ENCODE data around the gene MAPKAP1. TPM values are rescaled to one million over a fixed set of nuclear protein-coding genes. Genes with fewer than 3 reads are reported as not detected.

MAPKAP1 gene
- total RNA-seq, 2 experiments from 2014 or later = 51.6 to 61.9 TPM

- POLR2A ChIA-PET = no interaction called here
- Mint-ChIP-seq H3K4me1 (no peaks in the 10 kb centered on the region), H3K27me3 (no peaks in the 10 kb centered on the region), H3K9me3 (ENCODE audit: low read depth) (peaks cover 11% of the 10 kb centered on the region), H3K36me3 (ENCODE audit: low read depth) (peaks cover 55% of the 10 kb centered on the region), H3K4me3 (no peak overlapping the region), H3K27ac (no peak overlapping the region)
- DNase-seq (no peak), ATAC-seq (no peak)
- intact Hi-C loops (cut with DNase I, micrococcal nuclease) = no loop called here
- CTCF ChIA-PET = no interaction called here
Measured at GRCh38 chr9:125460883-125461635, 245.9 kb downstream of the MAPKAP1 start.

- DNase-seq (no peak), ATAC-seq (no peak)
- intact Hi-C loops (cut with DNase I, micrococcal nuclease) = no loop called here
- no peaks in the 10 kb centered on the region for H3K4me1 Mint-ChIP-seq
- H3K4me3 Mint-ChIP-seq = no peak overlapping the region
- CTCF ChIA-PET = interaction anchor here (0.6 kb wide), 1 partner anchor 1643 kb away, joined by 3 read pairs; no protein-coding TSS in a partner anchor
- H3K27ac Mint-ChIP-seq = no peak overlapping the region
- H3K27me3 Mint-ChIP-seq = no peaks in the 10 kb centered on the region
- H3K9me3 Mint-ChIP-seq (ENCODE audit: low read depth) = peaks cover 14% of the 10 kb centered on the region
- peaks cover 58% of the 10 kb centered on the region for H3K36me3 Mint-ChIP-seq (ENCODE audit: low read depth)
- POLR2A ChIA-PET = no interaction called here
Measured at GRCh38 chr9:125460346-125460745, 246.7 kb downstream of the MAPKAP1 start.

GRCh38 chr9:125457357-125457756, 249.7 kb downstream of the MAPKAP1 start:
- H3K9me3 Mint-ChIP-seq (ENCODE audit: low read depth) = peaks cover 14% of the 10 kb centered on the region
- H3K4me1 Mint-ChIP-seq = no peaks in the 10 kb centered on the region
- H3K36me3 Mint-ChIP-seq (ENCODE audit: low read depth) = peaks cover 53% of the 10 kb centered on the region
- ATAC-seq (no peak), DNase-seq (no peak)
- intact Hi-C loops (cut with DNase I, micrococcal nuclease) = no loop called here
- H3K27ac Mint-ChIP-seq = no peak overlapping the region
- H3K27me3 Mint-ChIP-seq = no peaks in the 10 kb centered on the region
- POLR2A ChIA-PET = no interaction called here
- no peak overlapping the region for H3K4me3 Mint-ChIP-seq
- CTCF ChIA-PET = no interaction called here

GRCh38 chr9:125455876-125456275, 251.1 kb downstream of the MAPKAP1 start:
- peaks cover 44% of the 10 kb centered on the region for H3K36me3 Mint-ChIP-seq (ENCODE audit: low read depth)

GRCh38 chr9:125455132-125455531, 251.9 kb downstream of the MAPKAP1 start:
- CTCF ChIA-PET = interaction anchor here (1.0 to 1.5 kb wide), 2 partner anchors 8 to 15 kb away, joined by 3 read pairs; no protein-coding TSS in a partner anchor
- H3K4me3 Mint-ChIP-seq = no peak overlapping the region

More at GRCh38 chr9:125455876-125456275, 251.1 kb downstream of the MAPKAP1 start:
- DNase-seq (no peak), ATAC-seq (no peak)
- ChIA-PET POLR2A (no interaction called here), CTCF (no interaction called here)
- no peaks in the 10 kb centered on the region for H3K4me1 Mint-ChIP-seq
- intact Hi-C loops (cut with DNase I, micrococcal nuclease) = no loop called here
- H3K27ac Mint-ChIP-seq = no peak overlapping the region
- H3K27me3 Mint-ChIP-seq = no peaks in the 10 kb centered on the region
- H3K9me3 Mint-ChIP-seq (ENCODE audit: low read depth) = peaks cover 14% of the 10 kb centered on the region
- H3K4me3 Mint-ChIP-seq = no peak overlapping the region

GRCh38 chr9:125447202-125447802, 259.7 kb downstream of the MAPKAP1 start:
- Mint-ChIP-seq H3K36me3 (ENCODE audit: low read depth) (peaks cover 6% of the 10 kb centered on the region), H3K4me1 (no peaks in the 10 kb centered on the region), H3K27me3 (no peaks in the 10 kb centered on the region), H3K27ac (no peak overlapping the region), H3K4me3 (no peak overlapping the region), H3K9me3 (ENCODE audit: low read depth) (no peaks in the 10 kb centered on the region)
- no peak for DNase-seq
- intact Hi-C loops (cut with DNase I, micrococcal nuclease) = no loop called here
- CTCF ChIA-PET = no interaction called here
- POLR2A ChIA-PET = no interaction called here
- no peak for ATAC-seq

More at GRCh38 chr9:125455132-125455531, 251.9 kb downstream of the MAPKAP1 start:
- POLR2A ChIA-PET = no interaction called here
- no peaks in the 10 kb centered on the region for H3K4me1 Mint-ChIP-seq
- no peaks in the 10 kb centered on the region for H3K27me3 Mint-ChIP-seq
- no peak for ATAC-seq
- no peak overlapping the region for H3K27ac Mint-ChIP-seq
- H3K9me3 Mint-ChIP-seq (ENCODE audit: low read depth) = peaks cover 14% of the 10 kb centered on the region
- intact Hi-C loops (cut with DNase I, micrococcal nuclease) = no loop called here
- DNase-seq = no peak
- H3K36me3 Mint-ChIP-seq (ENCODE audit: low read depth) = peaks cover 37% of the 10 kb centered on the region

GRCh38 chr9:125446561-125447094, 260.4 kb downstream of the MAPKAP1 start:
- Mint-ChIP-seq H3K27me3 (no peaks in the 10 kb centered on the region), H3K4me1 (no peaks in the 10 kb centered on the region), H3K9me3 (ENCODE audit: low read depth) (no peaks in the 10 kb centered on the region), H3K4me3 (no peak overlapping the region), H3K27ac (no peak overlapping the region), H3K36me3 (ENCODE audit: low read depth) (peaks cover 6% of the 10 kb centered on the region)
- CTCF ChIA-PET = interaction anchor here (0.7 kb wide), 1 partner anchor 81 kb away, joined by 3 read pairs; no protein-coding TSS in a partner anchor
- DNase-seq = no peak
- intact Hi-C loops (cut with DNase I, micrococcal nuclease) = no loop called here
- POLR2A ChIA-PET = no interaction called here
- no peak for ATAC-seq

GRCh38 chr9:125444956-125445506, 262.0 kb downstream of the MAPKAP1 start:
- Mint-ChIP-seq H3K9me3 (ENCODE audit: low read depth) (no peaks in the 10 kb centered on the region), H3K27ac (no peak overlapping the region), H3K4me3 (no peak overlapping the region), H3K27me3 (no peaks in the 10 kb centered on the region), H3K36me3 (ENCODE audit: low read depth) (peaks cover 2% of the 10 kb centered on the region), H3K4me1 (no peaks in the 10 kb centered on the region)
- POLR2A ChIA-PET = no interaction called here
- DNase-seq (no peak), ATAC-seq (no peak)
- CTCF ChIA-PET = no interaction called here
- intact Hi-C loops (cut with DNase I, micrococcal nuclease) = no loop called here

- no peak for DNase-seq
- intact Hi-C loops (cut with DNase I, micrococcal nuclease) = no loop called here
- no peak for ATAC-seq
- Mint-ChIP-seq H3K4me3 (no peak overlapping the region), H3K27ac (no peak overlapping the region), H3K4me1 (no peaks in the 10 kb centered on the region), H3K9me3 (ENCODE audit: low read depth) (no peaks in the 10 kb centered on the region), H3K27me3 (no peaks in the 10 kb centered on the region), H3K36me3 (ENCODE audit: low read depth) (peaks cover 2% of the 10 kb centered on the region)
- ChIA-PET POLR2A (no interaction called here), CTCF (interaction anchor here (1.0 kb wide), 1 partner anchor 22 kb away, joined by 3 read pairs; no protein-coding TSS in a partner anchor)
Measured at GRCh38 chr9:125444166-125444565, 262.8 kb downstream of the MAPKAP1 start.

- Mint-ChIP-seq H3K27me3 (no peaks in the 10 kb centered on the region), H3K4me1 (no peaks in the 10 kb centered on the region), H3K9me3 (ENCODE audit: low read depth) (no peaks in the 10 kb centered on the region), H3K4me3 (no peak overlapping the region), H3K27ac (no peak overlapping the region), H3K36me3 (ENCODE audit: low read depth) (peaks cover 2% of the 10 kb centered on the region)
- ATAC-seq (no peak), DNase-seq (no peak)
- intact Hi-C loops (cut with DNase I, micrococcal nuclease) = no loop called here
- ChIA-PET POLR2A (no interaction called here), CTCF (no interaction called here)
Measured at GRCh38 chr9:125443367-125443766, 263.6 kb downstream of the MAPKAP1 start.

GRCh38 chr9:125442452-125442851, 264.6 kb downstream of the MAPKAP1 start:
- H3K36me3 Mint-ChIP-seq (ENCODE audit: low read depth) = peaks cover 2% of the 10 kb centered on the region
- ChIA-PET POLR2A (no interaction called here), CTCF (no interaction called here)
- ATAC-seq (no peak), DNase-seq (no peak)
- no peak overlapping the region for H3K4me3 Mint-ChIP-seq
- no peaks in the 10 kb centered on the region for H3K27me3 Mint-ChIP-seq
- H3K27ac Mint-ChIP-seq = no peak overlapping the region
- intact Hi-C loops (cut with DNase I, micrococcal nuclease) = no loop called here
- no peaks in the 10 kb centered on the region for H3K9me3 Mint-ChIP-seq (ENCODE audit: low read depth)
- no peaks in the 10 kb centered on the region for H3K4me1 Mint-ChIP-seq

- POLR2A ChIA-PET = no interaction called here
- no peaks in the 10 kb centered on the region for H3K9me3 Mint-ChIP-seq (ENCODE audit: low read depth)
- no peak overlapping the region for H3K27ac Mint-ChIP-seq
- H3K4me1 Mint-ChIP-seq = no peaks in the 10 kb centered on the region
- CTCF ChIA-PET = interaction anchor here (1.1 kb wide), 1 partner anchor 82 kb away, joined by 3 read pairs; no protein-coding TSS in a partner anchor
- no peak for DNase-seq
- intact Hi-C loops (cut with DNase I, micrococcal nuclease) = no loop called here
- no peak for ATAC-seq
- H3K27me3 Mint-ChIP-seq = no peaks in the 10 kb centered on the region
- H3K4me3 Mint-ChIP-seq = no peak overlapping the region
- peaks cover 2% of the 10 kb centered on the region for H3K36me3 Mint-ChIP-seq (ENCODE audit: low read depth)
Measured at GRCh38 chr9:125440411-125440810, 266.6 kb downstream of the MAPKAP1 start.

Data from activated CD4-positive, alpha-beta T cell treated with anti-CD3 and anti-CD28 coated beads for 36 hours (primary cell).